Right lobe of liver (tissue), 4 donors: ENCODE measurements around the gene RSPH6A.

Experiments
- CTCF ChIP-seq, 4 donors: fragments of 200-600 bp in 3 of 4; fragments of 450-650 bp in 1 of 4; IDR thresholded peaks; one replicate each; pipeline versions ENCODE4 v1.5.1 to v1.8.0; 2016 to 2022; ENCODE audit warnings: antibody characterized with exemption in 4 of 4, mild to moderate bottlenecking in 2 of 4
- POLR2A ChIP-seq: fragments of 450-650 bp; IDR thresholded peaks from one replicate; pipeline ENCODE4 v1.6.1; 2017; ENCODE audit warnings: antibody characterized with exemption, mild to moderate bottlenecking
- donor health status: DM: no; HTN: no; CAD: no.
- donor health status: DM: no; HTN: no; CAD: no.
- donor health status: DM: no; HTN: yes; CAD: no.

- TF ChIP-seq POLR2A (no peak), CTCF (IDR thresholded peaks at IDR 0.05) (no peak)
These were observed 50.6 kb downstream of the RSPH6A start for GRCh38 chr19:45764475-45764874.
